HepG2 (cell line): ENCODE data around the gene NUP214. TPM values are rescaled to one million over a fixed set of nuclear protein-coding genes. Genes with fewer than 3 reads are reported as not detected.

Experiments
- ATAC-seq: fragments of 200-7000 bp; cut with Tn5 transposase; 3 replicates; pipeline ENCODE4 v1.9.1; 2020; ENCODE audit warnings: mild to moderate bottlenecking, moderate library complexity
- BruUV-seq: library from RNA; stranded (reverse); fragments of 400-500 nt; replicated peaks from 2 replicates; lab custom pipeline; 2021; lab: Mats Ljungman, UMichigan
- CTCF ChIA-PET: fragments of 300-600 bp; formaldehyde crosslinking; extraction: SDS; loops from one replicate; lab custom pipeline; 2021; ENCODE audit warnings: low total read pairs, inconsistent platforms, low intra/inter-chr PET ratio; lab: Yijun Ruan, JAX
- POLR2A ChIA-PET: fragments of 350-600 bp; sonication (Branson Sonifier 250); formaldehyde crosslinking; loops from one replicate; lab custom pipeline; 2020; ENCODE audit warnings: antibody characterized with exemption, inconsistent platforms; lab: Yijun Ruan, JAX
- DNase-seq: peaks from one replicate; pipeline ENCODE4 v3.0.0-alpha.2; 2015; ENCODE audit warnings: low spot score
- FAIRE-seq: peaks from 3 replicates; lab custom pipeline; 2011; peaks lifted over from hg19 to GRCh38; lab: Jason Lieb, UNC
- H2AFZ ChIP-seq: one replicate; pipeline ENCODE4 v1.6.1; 2011; ENCODE audit warnings: low read length, inconsistent platforms
- H3K27ac ChIP-seq: fragments of 300-600 bp; 3 replicates; pipeline ENCODE4 v1.8.0; 2011; ENCODE audit warnings: mixed run types, mild to moderate bottlenecking, mixed read lengths, low read length, inconsistent platforms; ENCODE audit not compliant: insufficient read depth; ENCODE audit errors: extremely low read length
- H3K27me3 ChIP-seq, 2 experiments: fragments of 200-600 bp in 1 of 2; 2 replicates in 1 of 2; 3 replicates in 1 of 2; pipeline versions ENCODE4 v1.6.0 to v1.8.0; 2011; ENCODE audit warnings: low read length in 2 of 2, mild to moderate bottlenecking in 2 of 2, moderate library complexity in 2 of 2, inconsistent platforms in 1 of 2; ENCODE audit not compliant: insufficient read depth in 2 of 2, control insufficient read depth in 1 of 2
- H3K36me3 ChIP-seq, 2 experiments: fragments of 200-600 bp in 1 of 2; replicated peaks in 1 of 2; 2 replicates in 1 of 2; 3 replicates in 1 of 2; pipeline versions ENCODE4 v1.5.1 to v1.8.0; 2011; ENCODE audit warnings: low read length in 2 of 2, inconsistent platforms in 1 of 2; ENCODE audit not compliant: insufficient read depth in 2 of 2, control insufficient read depth in 1 of 2
- H3K4me1 ChIP-seq: 2 replicates; pipeline ENCODE4 v1.5.1; 2012; ENCODE audit warnings: low read length, inconsistent platforms; ENCODE audit not compliant: insufficient read depth
- H3K4me2 ChIP-seq: 2 replicates; pipeline ENCODE4 v1.6.0; 2011; ENCODE audit warnings: low read depth, low read length, inconsistent platforms
- H3K4me3 ChIP-seq, 3 experiments: fragments of 200-600 bp in 1 of 3; sonication (generic), shearing (Covaris generic) in 1 of 3; replicated peaks in 1 of 3; 2 replicates each; pipeline ENCODE4 v1.5.1; 2011 to 2016; ENCODE audit warnings: low read length in 3 of 3, inconsistent platforms in 2 of 3, low read depth in 2 of 3, mild to moderate bottlenecking in 2 of 3, control low read depth in 1 of 3, mixed read lengths in 1 of 3; ENCODE audit not compliant: insufficient read depth in 1 of 3
- H3K79me2 ChIP-seq: one replicate; pipeline ENCODE4 v1.6.1; 2011; ENCODE audit warnings: low read length, inconsistent platforms; ENCODE audit not compliant: insufficient read depth
- H3K9ac ChIP-seq: 2 replicates; pipeline ENCODE4 v1.6.0; 2011; ENCODE audit warnings: mild to moderate bottlenecking, low read depth, low read length, inconsistent platforms; ENCODE audit not compliant: insufficient read depth
- H3K9me3 ChIP-seq: 2 replicates; pipeline ENCODE4 v1.5.1; 2012; ENCODE audit warnings: mild to moderate bottlenecking, low read length
- H4K20me1 ChIP-seq: 2 replicates; pipeline ENCODE4 v1.6.0; 2011; ENCODE audit warnings: inconsistent platforms, mild to moderate bottlenecking, low read length, moderate library complexity; ENCODE audit not compliant: insufficient read depth
- HMG20A ChIP-seq: IDR thresholded peaks from 2 replicates; pipeline ENCODE4 v1.6.1; 2016; ENCODE audit warnings: borderline replicate concordance
- TCF7 ChIP-seq: sonication (generic); IDR thresholded peaks from 2 replicates; pipeline ENCODE4 v1.6.1; 2016; ENCODE audit warnings: antibody characterized with exemption, low read depth
- WGBS: methylation state at CpG from one replicate; pipeline ENCODE4 v1.1.6; 2017; ENCODE audit warnings: low lambda C conversion rate; 5-methylcytosine and 5-hydroxymethylcytosine counted together
- in situ Hi-C: cut with HindIII; loops from 2 replicates; pipeline ENCODE4 v1.10.0; 2017; ENCODE audit warnings: low pct_unique_long_range_greater_than_20kb; ENCODE audit not compliant: extremely low pct_ligation_motif_present
- intact Hi-C: fragments of 100-400 bp; cut with micrococcal nuclease; formaldehyde crosslinking; loops from one replicate; pipeline ENCODE4 v1.10.0; 2022; ENCODE audit not compliant: unreplicated experiment
- polyA plus RNA-seq, 8 experiments: library from polyadenylated mRNA; depleted of rRNA in 3 of 8; stranded (reverse) in 7 of 8; unstranded in 1 of 8; fragments of >200 nt; fragmentation: Illumina TruSeq in 4 of 8; extraction: Trizol in 4 of 8; gene quantifications; 2 replicates each; pipeline versions ENCODE4 v1.2.1 to v1.2.3, GENCODE V29; 2011 to 2016; ENCODE audit warnings: low read depth in 4 of 8, missing spikeins in 1 of 8, mixed read lengths in 1 of 8; ENCODE audit not compliant: insufficient read depth in 1 of 8
- total RNA-seq, 5 experiments: library from RNA; depleted of rRNA; stranded (reverse); fragments of >200 nt; fragmentation: Illumina TruSeq; extraction: Trizol; gene quantifications; 2 replicates each; pipeline ENCODE4 v1.2.3, GENCODE V29; 2016; ENCODE audit warnings: low read depth in 1 of 5
- TF ChIP-seq, protein P1 (sequence below): IDR thresholded peaks from 2 replicates; pipeline ENCODE4 v1.6.1; 2016; ENCODE audit warnings: mild to moderate bottlenecking, missing biosample characterization, missing genetic modification reagents

The NUP214 gene
- total and polyA plus RNA-seq, 2 of the 13 experiments (the other 11 are each of a cell fraction or from before 2014, with no cell fraction given) = 8.4 to 16.0 TPM

GRCh38 chr9:131227112-131227958 lies 101.9 kb downstream of the NUP214 start:
- TF ChIP-seq TCF7 = no peak
- TF ChIP-seq, protein P1, sequence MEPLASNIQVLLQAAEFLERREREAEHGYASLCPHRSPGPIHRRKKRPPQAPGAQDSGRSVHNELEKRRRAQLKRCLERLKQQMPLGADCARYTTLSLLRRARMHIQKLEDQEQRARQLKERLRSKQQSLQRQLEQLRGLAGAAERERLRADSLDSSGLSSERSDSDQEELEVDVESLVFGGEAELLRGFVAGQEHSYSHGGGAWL (CRISPR knock-in tag) = no peak
- Histone ChIP-seq H3K27me3 (no peaks in the 10 kb centered on the region), H3K27ac (no peak overlapping the region), H2AFZ (no peak overlapping the region), H4K20me1 (no peaks in the 10 kb centered on the region), H3K9ac (no peak overlapping the region), H3K9me3 (no peaks in the 10 kb centered on the region), H3K79me2 (no peaks in the 10 kb centered on the region), H3K4me2 (no peak overlapping the region), H3K4me1 (no peaks in the 10 kb centered on the region), H3K4me3 (no peak overlapping the region), H3K36me3 (peaks cover 14 to 46% of the 10 kb centered on the region in 2 experiments)
- CTCF ChIA-PET = no interaction called here
- 92% methylated on average over 9 of the region's 9 CpGs for WGBS
- no peak for DNase-seq
- BruUV-seq = no TSS peak
- no peak for FAIRE-seq
- POLR2A ChIA-PET = no interaction called here
- ATAC-seq = no peak
- in situ Hi-C loops (no loop called here), intact Hi-C loops (no loop called here)

DNA sequence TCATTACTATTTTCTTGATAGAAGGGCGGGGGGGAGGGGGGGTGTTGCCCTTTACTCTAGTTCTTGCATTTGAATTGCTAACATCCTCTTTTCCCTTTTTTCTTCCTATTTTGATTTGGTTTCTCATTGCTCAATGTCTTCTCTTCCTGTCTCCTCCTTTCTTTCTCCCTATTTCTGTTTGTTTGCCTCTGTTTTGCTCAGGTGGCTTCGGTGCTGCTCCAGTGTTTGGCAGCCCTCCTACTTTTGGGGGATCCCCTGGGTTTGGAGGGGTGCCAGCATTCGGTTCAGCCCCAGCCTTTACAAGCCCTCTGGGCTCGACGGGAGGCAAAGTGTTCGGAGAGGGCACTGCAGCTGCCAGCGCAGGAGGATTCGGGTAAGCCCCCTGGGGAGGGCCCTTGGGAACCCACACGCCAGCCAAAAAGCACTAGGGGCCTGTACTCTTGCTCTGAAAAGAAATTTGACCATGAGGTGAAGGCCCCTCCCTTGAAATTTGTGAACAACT lies 102.6 kb downstream of the NUP214 start:
- Histone ChIP-seq H3K4me1 (no peaks in the 10 kb centered on the region), H3K9me3 (no peaks in the 10 kb centered on the region), H3K4me3 (no peak overlapping the region), H2AFZ (no peak overlapping the region), H3K4me2 (no peak overlapping the region), H3K9ac (no peak overlapping the region), H3K36me3 (peaks cover 15 to 45% of the 10 kb centered on the region in 2 experiments), H3K27me3 (no peaks in the 10 kb centered on the region), H3K27ac (no peak overlapping the region), H3K79me2 (no peaks in the 10 kb centered on the region), H4K20me1 (no peaks in the 10 kb centered on the region)
- CTCF ChIA-PET = no interaction called here
- in situ Hi-C loops (no loop called here), intact Hi-C loops (no loop called here)
- ATAC-seq (no peak), DNase-seq (no peak), FAIRE-seq (no peak)
- WGBS = 94% methylated on average over 9 of the region's 9 CpGs
- POLR2A ChIA-PET = no interaction called here
- BruUV-seq = no TSS peak
- TF ChIP-seq HMG20A (CRISPR knock-in tag) = no peak
